Mucosa of stomach (tissue), 1 donor: Measurements from ENCODE around the gene CLOCK.

Experiments used
- H3K27me3 ChIP-seq: one replicate; pipeline ENCODE4 v1.7.0; 2013; ENCODE audit warnings: mild to moderate bottlenecking, low read length; ENCODE audit not compliant: control insufficient read depth, insufficient read depth
- H3K36me3 ChIP-seq: one replicate; pipeline ENCODE4 v1.7.0; 2013; ENCODE audit warnings: low read length; ENCODE audit not compliant: control insufficient read depth, insufficient read depth
- H3K4me1 ChIP-seq: one replicate; pipeline ENCODE4 v1.7.0; 2013; ENCODE audit warnings: mild to moderate bottlenecking, low read length; ENCODE audit not compliant: control insufficient read depth, insufficient read depth
- H3K4me3 ChIP-seq: one replicate; pipeline ENCODE4 v1.7.0; 2013; ENCODE audit warnings: low read length
- H3K9ac ChIP-seq: one replicate; pipeline ENCODE4 v1.7.0; 2013; ENCODE audit warnings: mild to moderate bottlenecking, low read length, moderate library complexity
- H3K9me3 ChIP-seq: one replicate; pipeline ENCODE4 v1.7.0; 2013; ENCODE audit warnings: mild to moderate bottlenecking, low read length, moderate library complexity; ENCODE audit not compliant: control insufficient read depth
- donor health status: Pancreatic carcinoma.

Gene CLOCK

GRCh38 chr4:55405073-55405472, 141.6 kb downstream of the CLOCK start:
- Histone ChIP-seq H3K36me3 (no peaks in the 10 kb centered on the region), H3K9ac (no peak overlapping the region), H3K4me3 (no peak overlapping the region), H3K4me1 (peaks cover 8% of the 10 kb centered on the region), H3K9me3 (no peaks in the 10 kb centered on the region), H3K27me3 (no peaks in the 10 kb centered on the region)

- Histone ChIP-seq H3K36me3 (no peaks in the 10 kb centered on the region), H3K4me1 (peaks cover 32% of the 10 kb centered on the region), H3K4me3 (no peak overlapping the region), H3K9me3 (no peaks in the 10 kb centered on the region), H3K27me3 (no peaks in the 10 kb centered on the region), H3K9ac (no peak overlapping the region)
Measured at GRCh38 chr4:55399581-55399980, 147.1 kb downstream of the CLOCK start.

DNA sequence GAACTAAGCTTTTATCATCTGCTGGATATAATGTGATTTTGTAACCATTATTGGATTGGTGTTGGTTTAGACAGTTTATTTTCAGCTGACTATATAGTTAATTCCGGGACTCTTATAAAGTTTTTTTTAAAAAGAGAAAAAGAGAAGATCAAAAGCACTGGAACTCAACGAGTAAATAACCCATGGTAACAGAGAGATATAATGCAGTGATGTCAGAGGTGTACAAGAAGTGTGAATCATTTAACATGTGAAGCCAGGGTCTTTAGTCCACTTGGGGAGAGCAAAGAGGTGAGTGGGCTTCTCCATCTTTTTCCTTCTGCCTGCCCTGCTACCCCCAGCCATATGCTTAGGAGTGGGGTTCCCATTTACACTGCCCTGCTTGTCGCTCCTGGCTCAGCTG, 147.7 kb downstream of the CLOCK start:
- Histone ChIP-seq H3K27me3 (no peaks in the 10 kb centered on the region), H3K4me1 (peaks cover 38% of the 10 kb centered on the region), H3K9ac (peak overlapping the region; percentile 35), H3K9me3 (no peaks in the 10 kb centered on the region), H3K4me3 (peak overlapping the region; percentile 70), H3K36me3 (no peaks in the 10 kb centered on the region)

GRCh38 chr4:55398461-55398860, 148.2 kb downstream of the CLOCK start:
- peaks cover 43% of the 10 kb centered on the region for H3K4me1 ChIP-seq
- H3K9me3 ChIP-seq: no peaks in the 10 kb centered on the region
- peak overlapping the region; percentile 70 for H3K4me3 ChIP-seq
- no peaks in the 10 kb centered on the region for H3K27me3 ChIP-seq
- no peaks in the 10 kb centered on the region for H3K36me3 ChIP-seq
- peak overlapping the region; percentile 95 for H3K9ac ChIP-seq

GRCh38 chr4:55397520-55398321, 149.0 kb downstream of the CLOCK start:
- Histone ChIP-seq H3K9ac (peak overlapping the region; percentile 95), H3K27me3 (no peaks in the 10 kb centered on the region), H3K9me3 (no peaks in the 10 kb centered on the region), H3K4me3 (peak overlapping the region; percentile 70), H3K4me1 (peaks cover 49% of the 10 kb centered on the region), H3K36me3 (no peaks in the 10 kb centered on the region)

DNA sequence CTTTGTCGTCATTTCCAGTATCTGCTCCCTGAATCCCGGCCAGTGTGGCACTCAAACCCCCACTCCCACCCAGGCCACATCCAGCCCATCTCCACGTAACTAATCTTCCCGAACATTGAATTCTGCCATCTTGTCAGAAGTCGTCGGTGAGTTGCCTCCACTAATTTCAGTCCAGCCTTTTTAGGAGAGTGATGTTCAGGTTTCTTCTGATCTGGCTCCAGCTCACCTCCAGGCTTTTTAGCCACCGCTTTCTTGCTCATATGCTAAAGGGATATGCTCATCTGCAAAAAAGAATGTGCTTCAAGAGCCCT, 149.6 kb downstream of the CLOCK start:
- no peaks in the 10 kb centered on the region for H3K27me3 ChIP-seq
- H3K4me3 ChIP-seq: peak overlapping the region; percentile 70
- no peaks in the 10 kb centered on the region for H3K9me3 ChIP-seq
- peaks cover 49% of the 10 kb centered on the region for H3K4me1 ChIP-seq
- H3K9ac ChIP-seq: peak overlapping the region; percentile 95
- no peaks in the 10 kb centered on the region for H3K36me3 ChIP-seq

DNA sequence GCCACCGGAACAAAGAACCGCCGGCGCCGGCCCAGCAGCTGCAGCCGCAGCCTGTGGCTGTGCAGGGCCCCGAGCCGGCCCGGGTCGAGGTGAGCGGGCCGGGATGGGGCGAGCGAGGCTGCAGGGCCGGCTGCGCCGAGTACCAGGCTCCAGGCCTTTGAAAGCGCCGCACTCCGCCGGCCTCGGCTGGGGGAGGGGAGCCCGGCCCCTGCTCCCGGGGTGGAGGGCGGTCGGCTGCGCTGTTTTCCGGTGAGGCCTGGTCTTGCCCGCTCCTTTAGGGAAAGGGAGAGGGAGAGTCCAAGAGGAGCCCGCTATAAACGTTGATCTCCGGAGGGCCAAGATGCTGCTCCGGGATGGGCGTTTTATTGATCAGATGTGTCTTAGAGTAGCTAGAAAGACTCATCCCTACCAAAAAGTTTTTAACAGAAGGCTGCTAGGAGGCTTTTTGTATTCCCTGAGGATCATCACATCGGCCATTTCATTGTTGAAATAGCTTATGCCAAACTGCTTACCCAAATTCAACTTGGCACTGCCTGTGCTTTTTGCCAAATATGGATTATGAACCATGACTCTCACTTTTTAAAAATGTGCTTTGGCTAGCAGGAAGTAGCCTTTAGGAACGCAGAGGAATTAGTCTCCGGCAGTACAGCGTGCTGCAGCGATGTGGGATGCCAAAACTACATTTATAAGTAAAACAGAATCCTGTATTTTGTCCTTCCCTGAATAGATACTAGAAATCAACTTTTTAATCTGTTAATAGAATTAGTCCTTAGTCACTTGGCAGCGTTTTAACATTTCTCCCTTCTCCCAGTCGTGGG, 150.2 kb downstream of the CLOCK start:
- Histone ChIP-seq H3K27me3 (no peaks in the 10 kb centered on the region), H3K4me1 (peaks cover 49% of the 10 kb centered on the region), H3K9me3 (no peaks in the 10 kb centered on the region), H3K4me3 (peak overlapping the region; percentile 70), H3K36me3 (no peaks in the 10 kb centered on the region), H3K9ac (peak overlapping the region; percentile 95)

GRCh38 chr4:55395529-55396307, 151.0 kb downstream of the CLOCK start, which contains the start of gene TMEM165:
Gene TMEM165, plus strand, starts transcription at chr4:55395957. Its CDS starts 233 bp downstream, at chr4:55396190.
- no peaks in the 10 kb centered on the region for H3K27me3 ChIP-seq
- H3K36me3 ChIP-seq: no peaks in the 10 kb centered on the region
- no peaks in the 10 kb centered on the region for H3K9me3 ChIP-seq
- peaks cover 53% of the 10 kb centered on the region for H3K4me1 ChIP-seq
- H3K9ac ChIP-seq: peak within 1 kb of the TSS; percentile 95
- H3K4me3 ChIP-seq: peak within 1 kb of the TSS; percentile 70

- Histone ChIP-seq H3K36me3 (no peaks in the 10 kb centered on the region), H3K4me1 (peaks cover 53% of the 10 kb centered on the region), H3K27me3 (no peaks in the 10 kb centered on the region), H3K4me3 (no peak overlapping the region), H3K9ac (peak overlapping the region; percentile 95), H3K9me3 (no peaks in the 10 kb centered on the region)
Measured at GRCh38 chr4:55395218-55395528, 151.5 kb downstream of the CLOCK start.

- peak overlapping the region; percentile 28 for H3K9ac ChIP-seq
- peaks cover 45% of the 10 kb centered on the region for H3K4me1 ChIP-seq
- no peaks in the 10 kb centered on the region for H3K36me3 ChIP-seq
- H3K9me3 ChIP-seq: no peaks in the 10 kb centered on the region
- H3K27me3 ChIP-seq: no peaks in the 10 kb centered on the region
- no peak overlapping the region for H3K4me3 ChIP-seq
Measured at GRCh38 chr4:55393461-55394320, 153.0 kb downstream of the CLOCK start.

DNA sequence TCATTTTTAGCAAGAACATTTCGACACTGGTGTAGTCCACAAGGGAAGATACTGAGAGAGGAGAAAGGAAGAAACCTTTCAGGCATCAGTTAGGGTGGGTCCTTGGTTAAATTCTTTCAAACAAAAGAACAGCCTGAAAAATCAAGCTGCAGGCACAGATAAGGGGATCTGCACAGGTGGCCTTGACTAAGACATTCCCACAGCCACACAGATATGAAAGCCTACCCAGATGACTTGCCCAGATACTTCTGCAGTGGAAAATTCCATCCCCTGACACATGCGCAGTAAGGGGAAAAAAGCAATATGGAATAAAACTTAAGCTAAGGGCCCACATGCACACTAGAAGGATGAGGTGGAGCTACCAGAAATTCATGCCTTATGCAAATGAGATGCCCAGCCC, 159.9 kb downstream of the CLOCK start:
- Histone ChIP-seq H3K27me3 (no peaks in the 10 kb centered on the region), H3K36me3 (no peaks in the 10 kb centered on the region), H3K9me3 (no peaks in the 10 kb centered on the region), H3K4me1 (peaks cover 4% of the 10 kb centered on the region), H3K9ac (no peak overlapping the region), H3K4me3 (no peak overlapping the region)
